ENCODE results near the gene CLTCL1.

The CLTCL1 gene

DNA sequence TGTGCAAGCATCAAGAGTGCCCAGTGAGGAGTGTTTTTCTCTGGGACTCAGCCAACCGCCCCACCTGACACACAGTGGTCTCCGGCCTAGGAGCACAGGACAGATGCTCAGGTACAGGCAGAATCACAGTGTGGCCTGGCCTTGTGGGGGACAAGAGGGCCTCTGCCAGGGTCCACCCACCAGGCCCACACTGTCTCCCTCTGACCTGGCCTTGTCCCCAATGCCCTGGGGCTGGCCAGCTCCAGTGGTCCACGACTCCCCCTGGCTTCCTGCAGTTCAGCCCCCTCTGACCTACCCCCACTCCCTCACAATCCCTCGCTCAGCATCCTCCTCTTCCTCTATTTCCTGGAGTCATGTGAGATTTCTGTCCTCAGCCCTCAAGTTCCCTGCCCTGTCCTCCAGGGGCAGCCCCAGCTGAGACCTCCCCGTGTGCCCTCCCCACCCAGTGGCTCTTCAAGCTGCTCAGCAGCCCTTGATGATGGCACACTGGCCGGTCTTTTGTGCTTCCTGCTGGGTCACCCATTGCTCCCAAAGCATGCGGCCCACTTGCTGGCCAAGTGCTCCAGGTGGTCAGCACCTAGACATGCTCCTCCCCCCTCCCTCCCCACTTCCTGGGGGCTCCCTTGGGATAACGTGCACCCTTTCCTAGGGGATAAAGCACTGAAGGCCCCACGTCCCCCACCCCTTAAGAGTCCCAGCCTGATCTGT lies 158.7 kb downstream of the CLTCL1 start:
- Mint-ChIP-seq H3K27me3 (ENCODE audit: low read depth, poor library complexity) (peaks cover 12% of the 10 kb centered on the region), H3K4me1 (no peaks in the 10 kb centered on the region), H3K9me3 (no peaks in the 10 kb centered on the region), H3K36me3 (ENCODE audit: low read depth) (peaks cover 24% of the 10 kb centered on the region), H3K4me3 (no peak overlapping the region), H3K27ac (peak overlapping the region; percentile 32)
- TF ChIP-seq, protein P1, sequence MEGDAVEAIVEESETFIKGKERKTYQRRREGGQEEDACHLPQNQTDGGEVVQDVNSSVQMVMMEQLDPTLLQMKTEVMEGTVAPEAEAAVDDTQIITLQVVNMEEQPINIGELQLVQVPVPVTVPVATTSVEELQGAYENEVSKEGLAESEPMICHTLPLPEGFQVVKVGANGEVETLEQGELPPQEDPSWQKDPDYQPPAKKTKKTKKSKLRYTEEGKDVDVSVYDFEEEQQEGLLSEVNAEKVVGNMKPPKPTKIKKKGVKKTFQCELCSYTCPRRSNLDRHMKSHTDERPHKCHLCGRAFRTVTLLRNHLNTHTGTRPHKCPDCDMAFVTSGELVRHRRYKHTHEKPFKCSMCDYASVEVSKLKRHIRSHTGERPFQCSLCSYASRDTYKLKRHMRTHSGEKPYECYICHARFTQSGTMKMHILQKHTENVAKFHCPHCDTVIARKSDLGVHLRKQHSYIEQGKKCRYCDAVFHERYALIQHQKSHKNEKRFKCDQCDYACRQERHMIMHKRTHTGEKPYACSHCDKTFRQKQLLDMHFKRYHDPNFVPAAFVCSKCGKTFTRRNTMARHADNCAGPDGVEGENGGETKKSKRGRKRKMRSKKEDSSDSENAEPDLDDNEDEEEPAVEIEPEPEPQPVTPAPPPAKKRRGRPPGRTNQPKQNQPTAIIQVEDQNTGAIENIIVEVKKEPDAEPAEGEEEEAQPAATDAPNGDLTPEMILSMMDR (IDR thresholded peaks at IDR 0.05) = no peak
- DNase-seq = no peak

DNA sequence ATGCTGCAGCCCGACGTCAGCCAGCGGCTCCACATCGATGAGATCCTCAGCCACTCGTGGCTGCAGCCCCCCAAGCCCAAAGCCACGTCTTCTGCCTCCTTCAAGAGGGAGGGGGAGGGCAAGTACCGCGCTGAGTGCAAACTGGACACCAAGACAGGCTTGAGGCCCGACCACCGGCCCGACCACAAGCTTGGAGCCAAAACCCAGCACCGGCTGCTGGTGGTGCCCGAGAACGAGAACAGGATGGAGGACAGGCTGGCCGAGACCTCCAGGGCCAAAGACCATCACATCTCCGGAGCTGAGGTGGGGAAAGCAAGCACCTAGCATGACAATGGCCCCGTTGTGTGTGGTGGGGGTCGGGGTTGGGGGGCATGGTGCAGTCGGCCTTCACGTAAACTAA lies 159.4 kb downstream of the CLTCL1 start:
- no peaks in the 10 kb centered on the region for H3K9me3 Mint-ChIP-seq
- TF ChIP-seq, protein P1 (IDR thresholded peaks at IDR 0.05) = no peak
- H3K27ac Mint-ChIP-seq = no peak overlapping the region

DNA sequence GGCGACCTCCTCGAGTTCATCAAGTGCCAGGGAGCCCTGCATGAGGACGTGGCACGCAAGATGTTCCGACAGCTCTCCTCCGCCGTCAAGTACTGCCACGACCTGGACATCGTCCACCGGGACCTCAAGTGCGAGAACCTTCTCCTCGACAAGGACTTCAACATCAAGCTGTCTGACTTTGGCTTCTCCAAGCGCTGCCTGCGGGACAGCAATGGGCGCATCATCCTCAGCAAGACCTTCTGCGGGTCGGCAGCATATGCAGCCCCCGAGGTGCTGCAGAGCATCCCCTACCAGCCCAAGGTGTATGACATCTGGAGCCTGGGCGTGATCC lies 159.9 kb downstream of the CLTCL1 start:
- no peak for DNase-seq
- H3K36me3 Mint-ChIP-seq (ENCODE audit: low read depth) = peaks cover 18% of the 10 kb centered on the region
- H3K4me3 Mint-ChIP-seq = no peak overlapping the region
- peaks cover 17% of the 10 kb centered on the region for H3K27me3 Mint-ChIP-seq (ENCODE audit: low read depth, poor library complexity)
- H3K9me3 Mint-ChIP-seq = no peaks in the 10 kb centered on the region
- TF ChIP-seq, protein P1 (IDR thresholded peaks at IDR 0.05) = no peak
- H3K27ac Mint-ChIP-seq = peak overlapping the region; percentile 75
- no peaks in the 10 kb centered on the region for H3K4me1 Mint-ChIP-seq

More for the DNA sequence above, 159.4 kb downstream of the CLTCL1 start:
- peaks cover 23% of the 10 kb centered on the region for H3K36me3 Mint-ChIP-seq (ENCODE audit: low read depth)
- no peak for DNase-seq
- H3K27me3 Mint-ChIP-seq (ENCODE audit: low read depth, poor library complexity) = peaks cover 12% of the 10 kb centered on the region
- no peak overlapping the region for H3K4me3 Mint-ChIP-seq
- H3K4me1 Mint-ChIP-seq = no peaks in the 10 kb centered on the region

DNA sequence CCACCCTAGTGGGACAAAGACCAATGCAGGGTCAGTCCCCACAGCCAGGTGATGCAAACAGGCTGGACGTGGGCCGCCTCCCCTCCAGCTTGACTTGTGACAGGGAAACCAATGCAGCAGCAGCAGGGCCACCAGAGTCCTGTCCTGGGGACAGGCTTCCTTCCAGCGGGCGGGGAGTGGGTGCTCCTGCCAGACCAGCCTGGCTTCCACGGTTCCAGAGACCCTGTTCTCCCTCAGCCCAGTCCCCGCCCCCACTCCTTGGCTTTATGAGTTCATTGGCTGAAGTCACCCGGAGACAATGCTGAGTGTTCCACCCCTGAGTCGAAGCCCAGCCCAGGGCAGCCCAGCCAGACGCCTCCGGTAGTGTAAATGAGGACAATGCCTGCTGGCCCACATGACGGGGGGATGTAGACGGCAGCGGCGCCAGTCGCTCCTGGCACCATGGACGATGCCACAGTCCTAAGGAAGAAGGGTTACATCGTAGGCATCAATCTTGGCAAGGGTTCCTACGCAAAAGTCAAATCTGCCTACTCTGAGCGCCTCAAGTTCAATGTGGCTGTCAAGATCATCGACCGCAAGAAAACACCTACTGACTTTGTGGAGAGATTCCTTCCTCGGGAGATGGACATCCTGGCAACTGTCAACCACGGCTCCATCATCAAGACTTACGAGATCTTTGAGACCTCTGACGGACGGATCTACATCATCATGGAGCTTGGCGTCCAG lies 160.4 kb downstream of the CLTCL1 start, which contains the start of gene TSSK2:
TSS of gene TSSK2 (plus strand) at position 350 of the 726 bp plus-strand sequence. CDS start at position 442, 92 bp downstream.
- TF ChIP-seq, protein P1 (IDR thresholded peaks at IDR 0.05) = no peak
- Mint-ChIP-seq H3K36me3 (ENCODE audit: low read depth) (peaks cover 12% of the 10 kb centered on the region), H3K27ac (peak within 1 kb of the TSS; percentile 75), H3K27me3 (ENCODE audit: low read depth, poor library complexity) (peaks cover 22% of the 10 kb centered on the region), H3K4me3 (no peak within 1 kb of the TSS), H3K4me1 (no peaks in the 10 kb centered on the region), H3K9me3 (no peaks in the 10 kb centered on the region)
- no peak for DNase-seq

DNA sequence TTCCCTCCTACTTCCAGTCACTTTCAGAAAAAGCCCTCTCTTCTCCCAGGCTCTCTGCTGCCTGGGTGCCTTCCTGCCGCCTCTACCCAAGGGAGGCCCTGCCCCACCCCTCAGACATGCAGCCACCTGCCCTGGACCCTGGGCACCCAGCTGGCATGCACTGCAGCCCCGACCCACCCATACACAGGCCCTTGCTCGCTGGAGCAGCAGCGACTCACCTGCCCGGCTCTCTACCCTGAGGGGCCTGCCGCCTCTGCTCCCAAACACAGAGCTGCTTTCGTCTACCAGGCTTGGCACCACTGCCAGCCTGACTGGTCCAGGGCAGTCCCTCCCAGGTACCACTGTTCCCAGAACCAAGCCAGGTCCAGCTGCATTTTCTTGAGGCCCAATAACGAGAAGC lies 161.6 kb downstream of the CLTCL1 start:
- Mint-ChIP-seq H3K4me1 (no peaks in the 10 kb centered on the region), H3K27me3 (ENCODE audit: low read depth, poor library complexity) (peaks cover 27% of the 10 kb centered on the region), H3K4me3 (no peak overlapping the region), H3K36me3 (ENCODE audit: low read depth) (peaks cover 4% of the 10 kb centered on the region), H3K27ac (no peak overlapping the region), H3K9me3 (no peaks in the 10 kb centered on the region)
- TF ChIP-seq, protein P1 (IDR thresholded peaks at IDR 0.05) = no peak
- DNase-seq = no peak
